ENCODE measurements around the gene CASP10. TPM values are rescaled to one million over a fixed set of nuclear protein-coding genes. Genes with fewer than 3 reads are reported as not detected.

Gene CASP10
- total and polyA plus RNA-seq, 2 experiments from 2014 or later: 1.6 to 11.0 TPM

- Histone ChIP-seq H3K4me3 (no peak overlapping the region), H3K27ac (no peak overlapping the region), H3K36me3 (replicated peaks; ENCODE audit: insufficient read depth, low read depth) (no peaks in the 10 kb centered on the region), H3K9me2 (replicated peaks; ENCODE audit: insufficient read depth) (no peaks in the 10 kb centered on the region), H3K27me3 (no peaks in the 10 kb centered on the region), H2AFZ (no peak overlapping the region), H3K4me2 (no peak overlapping the region), H3K9me3 (ENCODE audit: low read depth) (no peaks in the 10 kb centered on the region), H3K79me2 (no peaks in the 10 kb centered on the region), H3K4me1 (ENCODE audit: insufficient read depth) (peaks cover 8% of the 10 kb centered on the region), H4K20me1 (ENCODE audit: insufficient read depth, poor library complexity, severe bottlenecking) (no peaks in the 10 kb centered on the region)
- WGBS (ENCODE audit: low lambda C conversion rate, missing lambda C conversion rate): 92% methylated on average over 4 of the region's 4 CpGs
- no peak for DNase-seq (ENCODE audit: low spot score)
- TF ChIP-seq EZH2 (IDR thresholded peaks at IDR 0.05; ENCODE audit: borderline replicate concordance) (no peak), CTCF (IDR thresholded peaks at IDR 0.05; ENCODE audit: poor library complexity) (no peak), EZH2phosphoT487 (IDR thresholded peaks at IDR 0.05; ENCODE audit: low read depth, severe bottlenecking, unreplicated experiment) (no peak)
Observed at GRCh38 chr2:201197781-201198180, 14.8 kb downstream of the CASP10 start.

- Histone ChIP-seq H3K9me2 (replicated peaks; ENCODE audit: insufficient read depth) (no peaks in the 10 kb centered on the region), H3K27me3 (no peaks in the 10 kb centered on the region), H3K9me3 (ENCODE audit: low read depth) (no peaks in the 10 kb centered on the region), H3K4me3 (no peak overlapping the region), H3K27ac (no peak overlapping the region), H3K4me2 (no peak overlapping the region), H3K79me2 (no peaks in the 10 kb centered on the region), H3K36me3 (replicated peaks; ENCODE audit: insufficient read depth, low read depth) (no peaks in the 10 kb centered on the region), H3K4me1 (ENCODE audit: insufficient read depth) (peaks cover 14% of the 10 kb centered on the region), H4K20me1 (ENCODE audit: insufficient read depth, poor library complexity, severe bottlenecking) (no peaks in the 10 kb centered on the region), H2AFZ (no peak overlapping the region)
- 88% methylated on average over 5 of the region's 5 CpGs for WGBS (ENCODE audit: low lambda C conversion rate, missing lambda C conversion rate)
- DNase-seq (ENCODE audit: low spot score): no peak
- no peak for TF ChIP-seq CTCF (IDR thresholded peaks at IDR 0.05; ENCODE audit: poor library complexity)
- TF ChIP-seq EZH2phosphoT487 (IDR thresholded peaks at IDR 0.05; ENCODE audit: low read depth, severe bottlenecking, unreplicated experiment): no peak
- TF ChIP-seq EZH2 (IDR thresholded peaks at IDR 0.05; ENCODE audit: borderline replicate concordance): no peak
Observed at GRCh38 chr2:201199847-201200246, 16.9 kb downstream of the CASP10 start.

- Histone ChIP-seq H4K20me1 (ENCODE audit: insufficient read depth, poor library complexity, severe bottlenecking) (no peaks in the 10 kb centered on the region), H3K79me2 (no peaks in the 10 kb centered on the region), H3K27ac (no peak overlapping the region), H3K4me3 (no peak overlapping the region), H3K27me3 (no peaks in the 10 kb centered on the region), H3K36me3 (replicated peaks; ENCODE audit: insufficient read depth, low read depth) (no peaks in the 10 kb centered on the region), H3K4me2 (no peak overlapping the region), H3K9me3 (ENCODE audit: low read depth) (no peaks in the 10 kb centered on the region), H2AFZ (no peak overlapping the region), H3K9me2 (replicated peaks; ENCODE audit: insufficient read depth) (no peaks in the 10 kb centered on the region), H3K4me1 (ENCODE audit: insufficient read depth) (peaks cover 13% of the 10 kb centered on the region)
- 82% methylated on average over 8 of the region's 8 CpGs for WGBS (ENCODE audit: low lambda C conversion rate, missing lambda C conversion rate)
- TF ChIP-seq EZH2phosphoT487 (IDR thresholded peaks at IDR 0.05; ENCODE audit: low read depth, severe bottlenecking, unreplicated experiment) (no peak), CTCF (IDR thresholded peaks at IDR 0.05; ENCODE audit: poor library complexity) (no peak)
- no peak for DNase-seq (ENCODE audit: low spot score)
Observed at GRCh38 chr2:201200345-201200744, 17.4 kb downstream of the CASP10 start.

DNA sequence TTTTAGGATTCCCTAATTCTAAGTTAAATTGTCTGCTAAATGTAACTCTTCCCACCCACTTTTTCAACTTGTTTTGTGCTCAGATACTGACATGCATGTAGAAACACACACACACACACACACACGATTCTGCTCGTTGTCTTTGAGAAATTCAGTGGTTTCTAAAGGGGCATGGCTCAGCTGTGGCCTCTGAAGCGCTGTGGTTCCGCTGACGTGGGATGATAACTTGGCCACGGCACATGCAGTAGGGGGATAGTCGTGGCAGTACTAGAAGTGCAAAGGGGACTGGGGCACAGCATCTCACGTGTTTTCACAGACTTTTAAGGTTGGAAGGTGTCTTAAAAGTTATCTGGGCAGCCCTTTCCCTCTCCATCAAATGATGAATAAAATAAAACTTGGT lies 18.4 kb downstream of the CASP10 start:
- no peaks in the 10 kb centered on the region for H3K9me2 ChIP-seq (replicated peaks; ENCODE audit: insufficient read depth)
- no peaks in the 10 kb centered on the region for H3K79me2 ChIP-seq
- no peaks in the 10 kb centered on the region for H4K20me1 ChIP-seq (ENCODE audit: insufficient read depth, poor library complexity, severe bottlenecking)
- TF ChIP-seq EZH2phosphoT487 (IDR thresholded peaks at IDR 0.05; ENCODE audit: low read depth, severe bottlenecking, unreplicated experiment): no peak
- no peak for TF ChIP-seq EZH2 (IDR thresholded peaks at IDR 0.05; ENCODE audit: borderline replicate concordance)
- TF ChIP-seq CTCF (IDR thresholded peaks at IDR 0.05; ENCODE audit: poor library complexity): no peak
- H3K36me3 ChIP-seq (replicated peaks; ENCODE audit: insufficient read depth, low read depth): no peaks in the 10 kb centered on the region
- no peak overlapping the region for H3K4me2 ChIP-seq
- H3K4me1 ChIP-seq (ENCODE audit: insufficient read depth): peaks cover 7% of the 10 kb centered on the region
- H3K4me3 ChIP-seq: no peak overlapping the region
- no peak overlapping the region for H3K27ac ChIP-seq
- no peaks in the 10 kb centered on the region for H3K27me3 ChIP-seq
- H2AFZ ChIP-seq: no peak overlapping the region
- 90% methylated on average over 8 of the region's 8 CpGs for WGBS (ENCODE audit: low lambda C conversion rate, missing lambda C conversion rate)
- no peaks in the 10 kb centered on the region for H3K9me3 ChIP-seq (ENCODE audit: low read depth)
- no peak for DNase-seq (ENCODE audit: low spot score)
